Spleen (tissue), 11 donors: ENCODE measurements around the gene AOAH. TPM values are rescaled to one million over a fixed set of nuclear protein-coding genes. Genes with fewer than 3 reads are reported as not detected.

ENCODE experiments used
- DNase-seq: peaks from one replicate; pipeline ENCODE4 v3.0.0-alpha.2; 2020
- H3K27ac ChIP-seq, 8 donors: fragments of 200-600 bp; sonication (generic) in 7 of 8; 1 replicate in 4 of 8; 2 replicates in 4 of 8; pipeline versions ENCODE4 v1.5.0 to v1.8.0; 2016 to 2021; ENCODE audit warnings: inconsistent platforms in 4 of 8, mild to moderate bottlenecking in 4 of 8, moderate library complexity in 1 of 8
- H3K27me3 ChIP-seq, 7 donors: fragments of 200-600 bp; sonication (generic) in 6 of 7; replicated peaks in 1 of 7; 1 replicate in 4 of 7; 2 replicates in 3 of 7; pipeline versions ENCODE4 v1.5.0 to v1.8.0; 2016 to 2021; ENCODE audit warnings: inconsistent platforms in 3 of 7, mild to moderate bottlenecking in 1 of 7
- H3K36me3 ChIP-seq, 6 donors: fragments of 200-600 bp; sonication (generic) in 5 of 6; 1 replicate in 4 of 6; 2 replicates in 2 of 6; pipeline versions ENCODE4 v1.5.0 to v1.8.0; 2016 to 2021; ENCODE audit warnings: inconsistent platforms in 2 of 6
- H3K4me1 ChIP-seq, 6 donors: fragments of 200-600 bp; sonication (generic) in 5 of 6; 1 replicate in 3 of 6; 2 replicates in 3 of 6; pipeline versions ENCODE4 v1.5.0 to v1.8.0; 2016 to 2021; ENCODE audit warnings: inconsistent platforms in 3 of 6
- H3K4me3 ChIP-seq, 8 donors: fragments of 200-600 bp; sonication (generic) in 7 of 8; 1 replicate in 4 of 8; 2 replicates in 4 of 8; pipeline versions ENCODE4 v1.5.0 to v1.8.0; 2016 to 2021; ENCODE audit warnings: inconsistent platforms in 4 of 8, mild to moderate bottlenecking in 4 of 8, moderate library complexity in 2 of 8
- H3K9me3 ChIP-seq, 8 donors: fragments of 200-600 bp; sonication (generic) in 7 of 8; 1 replicate in 4 of 8; 2 replicates in 4 of 8; pipeline versions ENCODE4 v1.5.0 to v1.8.0; 2016 to 2021; ENCODE audit warnings: inconsistent platforms in 4 of 8
- POLR2A ChIP-seq, 3 donors: fragments of 450-650 bp; IDR thresholded peaks; one replicate each; pipeline ENCODE4 v1.5.1; 2017; ENCODE audit warnings: antibody characterized with exemption in 3 of 3, mild to moderate bottlenecking in 1 of 3
- POLR2AphosphoS5 ChIP-seq, 3 donors: sonication (generic); formaldehyde crosslinking; IDR thresholded peaks; one replicate each; pipeline ENCODE4 v1.5.1; 2017; ENCODE audit warnings: antibody characterized with exemption in 3 of 3
- WGBS, 5 donors: extraction: QIAGEN DNeasy Blood & Tissue Kit in 3 of 5; methylation state at CpG; one replicate each; pipeline versions ENCODE4 v1.1.5 to v1.1.7; 2013 to 2018; 5-methylcytosine and 5-hydroxymethylcytosine counted together
- intact Hi-C: fragments of 100-400 bp; cut with DNase I; formaldehyde crosslinking; loops from one replicate; pipeline ENCODE4 v1.15.0; 2023; ENCODE audit warnings: low total_unique reads
- polyA plus RNA-seq, 3 donors: library from polyadenylated mRNA; stranded (reverse); fragments of 200-250 nt; gene quantifications; one replicate each; pipeline ENCODE4 v1.2.1, GENCODE V29; 2013
- total RNA-seq, 7 donors: library from RNA; depleted of rRNA in 3 of 7; stranded (reverse); fragments of >200 nt in 3 of 7; fragmentation: NEBNext Ultra II Directional in 4 of 7; extraction: Animal tissue kit (Norgen Biotek cat#: 25700) in 4 of 7; gene quantifications; one replicate each; pipeline versions ENCODE4 v1.1.0 to v1.2.1, GENCODE V29; 2016 to 2021
- TF ChIP-seq, protein P1 (sequence below), 11 experiments: fragments of 200-600 bp in 7 of 11; fragments of 450-650 bp in 4 of 11; sonication (generic) in 4 of 11; IDR thresholded peaks in 8 of 11; conservative IDR thresholded peaks in 3 of 11; 1 replicate in 7 of 11; 2 replicates in 4 of 11; pipeline versions ENCODE4 v1.4.0 to v1.8.0; 2016 to 2021; ENCODE audit warnings: antibody characterized with exemption in 11 of 11, inconsistent platforms in 4 of 11, mild to moderate bottlenecking in 1 of 11
- donor health status: healthy with polysubstance abuse.
- donor health status: DM: no; HTN: no; CAD: no; lungs with moderate emphysema.
- donor health status: DM: no; HTN: no; CAD: no.
- donor health status: Bipolar disorder and iron deficiency.
- donor health status: healthy.
- donor health status: DM: no; HTN: no; CAD: no.
- donor health status: DM: yes; HTN: yes; CAD: no.

The AOAH gene
- total and polyA plus RNA-seq, 10 donors, result 30.3 to 316 (median 191) TPM

- no peak for DNase-seq
- TF ChIP-seq POLR2A (IDR thresholded peaks at IDR 0.05) (no peak), POLR2AphosphoS5 (IDR thresholded peaks at IDR 0.05) (no peak)
- TF ChIP-seq, protein P1, sequence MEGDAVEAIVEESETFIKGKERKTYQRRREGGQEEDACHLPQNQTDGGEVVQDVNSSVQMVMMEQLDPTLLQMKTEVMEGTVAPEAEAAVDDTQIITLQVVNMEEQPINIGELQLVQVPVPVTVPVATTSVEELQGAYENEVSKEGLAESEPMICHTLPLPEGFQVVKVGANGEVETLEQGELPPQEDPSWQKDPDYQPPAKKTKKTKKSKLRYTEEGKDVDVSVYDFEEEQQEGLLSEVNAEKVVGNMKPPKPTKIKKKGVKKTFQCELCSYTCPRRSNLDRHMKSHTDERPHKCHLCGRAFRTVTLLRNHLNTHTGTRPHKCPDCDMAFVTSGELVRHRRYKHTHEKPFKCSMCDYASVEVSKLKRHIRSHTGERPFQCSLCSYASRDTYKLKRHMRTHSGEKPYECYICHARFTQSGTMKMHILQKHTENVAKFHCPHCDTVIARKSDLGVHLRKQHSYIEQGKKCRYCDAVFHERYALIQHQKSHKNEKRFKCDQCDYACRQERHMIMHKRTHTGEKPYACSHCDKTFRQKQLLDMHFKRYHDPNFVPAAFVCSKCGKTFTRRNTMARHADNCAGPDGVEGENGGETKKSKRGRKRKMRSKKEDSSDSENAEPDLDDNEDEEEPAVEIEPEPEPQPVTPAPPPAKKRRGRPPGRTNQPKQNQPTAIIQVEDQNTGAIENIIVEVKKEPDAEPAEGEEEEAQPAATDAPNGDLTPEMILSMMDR (IDR thresholded peaks at IDR 0.05 in 8 of 11, conservative IDR thresholded peaks at IDR 0.05 in 3 of 11), result no peak
- H3K4me3 ChIP-seq, result no peak overlapping the region
- H3K27ac ChIP-seq, result no peak overlapping the region
- peaks cover 0 to 28% (median 0%) of the 10 kb centered on the region in 6 donors for H3K36me3 ChIP-seq
- 71 to 94% (median 77%) methylated on average over 3 of the region's 3 CpGs for WGBS, 5 donors
- no peaks in the 10 kb centered on the region for H3K27me3 ChIP-seq
- intact Hi-C loops, result no loop called here
- peaks cover 0 to 32% (median 0%) of the 10 kb centered on the region in 6 donors for H3K4me1 ChIP-seq
- no peaks in the 10 kb centered on the region for H3K9me3 ChIP-seq
Measured at GRCh38 chr7:36668080-36668479, 56.2 kb downstream of the AOAH start.

DNA sequence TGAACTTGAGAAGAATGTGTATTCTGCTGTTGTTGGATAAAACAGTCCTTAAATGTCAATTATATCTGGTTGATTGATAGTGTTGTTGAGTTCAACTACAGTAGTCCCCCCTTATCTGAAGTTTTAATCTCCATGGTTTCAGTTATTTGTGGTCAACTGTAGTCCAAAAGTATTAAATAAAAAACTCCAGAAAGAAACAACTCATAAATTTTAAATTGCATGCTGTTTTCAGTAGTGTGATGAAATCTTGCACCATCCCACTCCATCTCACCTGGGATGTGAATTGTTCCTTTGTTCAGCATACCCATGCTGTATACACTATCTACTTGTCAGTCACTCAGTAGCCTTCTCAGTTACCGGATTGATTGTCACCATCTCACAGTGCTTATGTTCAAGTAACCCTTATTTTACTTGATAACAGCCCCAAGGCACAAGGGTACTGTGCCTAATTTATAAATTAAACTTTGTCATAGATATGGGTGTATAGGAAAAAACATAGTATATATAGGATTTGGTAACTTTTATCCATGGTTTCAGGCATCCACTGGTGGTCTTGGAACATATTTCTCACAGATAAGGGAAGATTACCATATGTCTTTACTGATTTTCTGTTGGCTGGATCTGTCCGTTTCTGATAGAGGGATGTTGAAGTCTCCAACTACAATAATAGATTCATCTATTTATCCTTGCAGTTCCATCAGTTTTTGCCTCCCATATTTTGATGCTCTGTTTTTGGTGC, 57.1 kb downstream of the AOAH start:
- intact Hi-C loops, result no loop called here
- peaks cover 0 to 19% (median 0%) of the 10 kb centered on the region in 6 donors for H3K36me3 ChIP-seq
- H3K9me3 ChIP-seq, result no peaks in the 10 kb centered on the region
- no peak for DNase-seq
- TF ChIP-seq POLR2A (IDR thresholded peaks at IDR 0.05), result no peak
- 77 to 94% (median 86%) methylated on average over 2 of the region's 2 CpGs for WGBS, 5 donors
- H3K4me3 ChIP-seq, result no peak overlapping the region
- no peaks in the 10 kb centered on the region for H3K27me3 ChIP-seq
- H3K27ac ChIP-seq, result no peak overlapping the region
- peaks cover 0 to 32% (median 0%) of the 10 kb centered on the region in 6 donors for H3K4me1 ChIP-seq

GRCh38 chr7:36663481-36663880, 60.8 kb downstream of the AOAH start:
- Histone ChIP-seq H3K4me3 (no peak overlapping the region), H3K27me3 (no peaks in the 10 kb centered on the region), H3K4me1 (peaks cover 0 to 28% (median 9%) of the 10 kb centered on the region in 6 donors), H3K27ac (no peak overlapping the region), H3K36me3 (peaks cover 0 to 7% (median 2%) of the 10 kb centered on the region in 6 donors), H3K9me3 (no peaks in the 10 kb centered on the region)
- intact Hi-C loops, result no loop called here
- TF ChIP-seq POLR2A (IDR thresholded peaks at IDR 0.05), result no peak
- TF ChIP-seq POLR2AphosphoS5 (IDR thresholded peaks at IDR 0.05), result no peak
- TF ChIP-seq, protein P1 (IDR thresholded peaks at IDR 0.05 in 8 of 11, conservative IDR thresholded peaks at IDR 0.05 in 3 of 11), result no peak
- 70 to 91% (median 86%) methylated on average over 4 of the region's 4 CpGs for WGBS, 5 donors
- no peak for DNase-seq

DNA sequence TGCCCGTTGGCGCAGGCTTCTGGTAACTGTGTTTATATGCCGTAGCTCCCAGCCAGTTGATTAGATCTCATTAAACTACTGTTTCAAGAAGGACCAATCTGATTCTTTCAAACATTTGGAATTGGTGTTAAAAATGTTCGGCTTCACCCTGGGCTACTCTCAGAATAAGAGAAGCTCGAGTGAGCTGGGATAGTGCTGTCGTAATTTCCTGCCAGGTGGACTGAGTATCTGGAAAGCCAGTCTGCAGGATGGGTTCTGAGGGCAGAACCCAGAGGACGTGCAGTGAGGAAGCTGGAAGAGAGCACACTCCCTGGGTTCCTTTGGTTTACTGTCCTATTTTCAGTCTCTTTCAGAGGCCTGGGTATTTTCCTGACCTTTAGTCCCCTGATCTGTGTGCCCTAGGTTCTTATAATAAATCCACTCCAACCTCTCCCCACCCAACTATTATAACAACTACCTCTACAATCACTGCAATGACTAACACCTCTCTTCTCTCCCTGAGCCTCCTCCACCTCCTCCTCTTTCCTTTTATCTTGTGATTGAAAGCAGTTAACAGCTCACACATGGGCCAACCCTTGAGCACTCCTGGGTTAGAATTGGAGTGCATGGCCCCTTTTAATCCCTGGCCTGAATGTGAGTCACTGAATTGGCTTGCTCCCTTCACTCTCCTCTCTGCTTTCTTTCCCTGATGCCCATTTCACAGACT, 63.0 kb downstream of the AOAH start:
- H3K4me1 ChIP-seq, result peaks cover 0 to 40% (median 17%) of the 10 kb centered on the region in 6 donors
- WGBS, 5 donors, result 69 to 81% (median 76%) methylated on average over 7 of the region's 7 CpGs
- intact Hi-C loops, result no loop called here
- no peak overlapping the region for H3K27ac ChIP-seq
- no peaks in the 10 kb centered on the region for H3K27me3 ChIP-seq
- no peak overlapping the region for H3K4me3 ChIP-seq
- peaks cover 0 to 13% (median 2%) of the 10 kb centered on the region in 6 donors for H3K36me3 ChIP-seq
- TF ChIP-seq POLR2A (IDR thresholded peaks at IDR 0.05) (no peak), POLR2AphosphoS5 (IDR thresholded peaks at IDR 0.05) (no peak)
- TF ChIP-seq, protein P1 (IDR thresholded peaks at IDR 0.05 in 8 of 11, conservative IDR thresholded peaks at IDR 0.05 in 3 of 11), result no peak
- H3K9me3 ChIP-seq, result no peaks in the 10 kb centered on the region
- no peak for DNase-seq
